K562 (cell line): ENCODE results near the gene SEC24B. TPM values are rescaled to one million over a fixed set of nuclear protein-coding genes. Genes with fewer than 3 reads are reported as not detected.

Experiments
- polyA plus RNA-seq, 8 experiments: library from polyadenylated mRNA; depleted of rRNA in 4 of 8; stranded (reverse) in 5 of 8; unstranded in 3 of 8; fragments of >200 nt; fragmentation: Nextera tagmentation in 2 of 8; fragmentation: Illumina TruSeq in 1 of 8; extraction: Ambion mirVana in 2 of 8; extraction: Trizol in 1 of 8; gene quantifications; 2 replicates each; pipeline versions ENCODE4 v1.2.1 to v1.2.3, GENCODE V29; 2011 to 2014; ENCODE audit warnings: inconsistent platforms in 1 of 8, missing spikeins in 1 of 8
- total RNA-seq, 7 experiments: library from RNA; depleted of rRNA in 6 of 7; stranded (reverse); fragments of >200 nt in 6 of 7; fragmentation: Illumina TruSeq in 2 of 7; extraction: Trizol in 2 of 7; gene quantifications; 2 replicates each; pipeline versions ENCODE4 v1.2.1 to v1.2.3, GENCODE V29; 2011 to 2021; ENCODE audit warnings: low replicate concordance in 1 of 7
- TF ChIP-seq, protein P1 (sequence below), 2 experiments: fragments of 450-650 bp; formaldehyde crosslinking in 1 of 2; IDR thresholded peaks; 2 replicates each; pipeline versions ENCODE4 v1.4.0 to v1.6.1; 2014 to 2020; ENCODE audit warnings: mild to moderate bottlenecking in 2 of 2, borderline replicate concordance in 1 of 2, low read depth in 1 of 2

SEC24B gene
- total and polyA plus RNA-seq, 9 of the 15 experiments (the other 6 are each of a cell fraction or from before 2014, with no cell fraction given), result 6.3 to 46.4 (median 17.1) TPM

DNA sequence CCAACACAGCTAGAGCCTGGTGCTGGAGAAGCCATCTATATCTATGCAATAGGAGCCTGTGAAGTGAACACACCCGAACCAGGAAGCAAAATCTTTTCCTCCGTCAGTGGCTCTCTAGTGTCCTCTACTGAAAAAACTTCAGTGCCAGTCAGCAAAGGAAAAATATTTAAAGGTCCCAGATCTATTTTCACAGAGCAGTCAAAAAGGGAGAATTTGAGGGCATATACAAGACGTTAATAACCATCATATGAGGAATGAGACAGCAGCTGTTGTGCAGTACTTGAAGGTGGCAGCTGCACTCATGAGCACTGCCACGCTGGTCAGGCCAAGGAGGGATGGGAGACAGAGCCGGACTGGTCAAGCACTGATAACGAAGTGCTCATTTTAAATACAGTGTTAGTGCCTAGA, 140.8 kb downstream of the SEC24B start (continued):
- TF ChIP-seq, protein P1, sequence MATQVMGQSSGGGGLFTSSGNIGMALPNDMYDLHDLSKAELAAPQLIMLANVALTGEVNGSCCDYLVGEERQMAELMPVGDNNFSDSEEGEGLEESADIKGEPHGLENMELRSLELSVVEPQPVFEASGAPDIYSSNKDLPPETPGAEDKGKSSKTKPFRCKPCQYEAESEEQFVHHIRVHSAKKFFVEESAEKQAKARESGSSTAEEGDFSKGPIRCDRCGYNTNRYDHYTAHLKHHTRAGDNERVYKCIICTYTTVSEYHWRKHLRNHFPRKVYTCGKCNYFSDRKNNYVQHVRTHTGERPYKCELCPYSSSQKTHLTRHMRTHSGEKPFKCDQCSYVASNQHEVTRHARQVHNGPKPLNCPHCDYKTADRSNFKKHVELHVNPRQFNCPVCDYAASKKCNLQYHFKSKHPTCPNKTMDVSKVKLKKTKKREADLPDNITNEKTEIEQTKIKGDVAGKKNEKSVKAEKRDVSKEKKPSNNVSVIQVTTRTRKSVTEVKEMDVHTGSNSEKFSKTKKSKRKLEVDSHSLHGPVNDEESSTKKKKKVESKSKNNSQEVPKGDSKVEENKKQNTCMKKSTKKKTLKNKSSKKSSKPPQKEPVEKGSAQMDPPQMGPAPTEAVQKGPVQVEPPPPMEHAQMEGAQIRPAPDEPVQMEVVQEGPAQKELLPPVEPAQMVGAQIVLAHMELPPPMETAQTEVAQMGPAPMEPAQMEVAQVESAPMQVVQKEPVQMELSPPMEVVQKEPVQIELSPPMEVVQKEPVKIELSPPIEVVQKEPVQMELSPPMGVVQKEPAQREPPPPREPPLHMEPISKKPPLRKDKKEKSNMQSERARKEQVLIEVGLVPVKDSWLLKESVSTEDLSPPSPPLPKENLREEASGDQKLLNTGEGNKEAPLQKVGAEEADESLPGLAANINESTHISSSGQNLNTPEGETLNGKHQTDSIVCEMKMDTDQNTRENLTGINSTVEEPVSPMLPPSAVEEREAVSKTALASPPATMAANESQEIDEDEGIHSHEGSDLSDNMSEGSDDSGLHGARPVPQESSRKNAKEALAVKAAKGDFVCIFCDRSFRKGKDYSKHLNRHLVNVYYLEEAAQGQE (IDR thresholded peaks at IDR 0.05; ENCODE audit: borderline replicate concordance), result peak; percentile 27; the same call in 1 of the 2 replicates
- TF ChIP-seq, protein P1 (CRISPR knock-in tag; IDR thresholded peaks at IDR 0.05; ENCODE audit: low read depth), result no peak
- TF ChIP-seq, all 486 proteins: peak for 7
